GM13976 (cell line): ENCODE results near the gene EEF2.
"Not testable (repeated sequence)": the region's sequence is repeated elsewhere in the genome, so short reads cannot be mapped to it uniquely, and the experiment has no call there.

Experiments used
- DNase-seq: peaks from one replicate; pipeline ENCODE4 v3.0.0; 2012; ENCODE audit warnings: low spot score
- in situ Hi-C: fragments of 300-500 bp; cut with MboI; formaldehyde crosslinking; loops from one replicate; pipeline ENCODE4 v1.12.0; 2022; ENCODE audit warnings: low sequenced_read_pairs, mixed read lengths, inconsistent platforms; ENCODE audit not compliant: unreplicated experiment
- TF ChIP-seq, protein P1 (sequence below): IDR thresholded peaks from 2 replicates; pipeline ENCODE4 v1.5.1; 2012; ENCODE audit warnings: borderline replicate concordance, mild to moderate bottlenecking; ENCODE audit not compliant: insufficient read depth; ENCODE audit errors: extremely low read depth, missing control alignments, control extremely low read depth

Gene EEF2

DNA sequence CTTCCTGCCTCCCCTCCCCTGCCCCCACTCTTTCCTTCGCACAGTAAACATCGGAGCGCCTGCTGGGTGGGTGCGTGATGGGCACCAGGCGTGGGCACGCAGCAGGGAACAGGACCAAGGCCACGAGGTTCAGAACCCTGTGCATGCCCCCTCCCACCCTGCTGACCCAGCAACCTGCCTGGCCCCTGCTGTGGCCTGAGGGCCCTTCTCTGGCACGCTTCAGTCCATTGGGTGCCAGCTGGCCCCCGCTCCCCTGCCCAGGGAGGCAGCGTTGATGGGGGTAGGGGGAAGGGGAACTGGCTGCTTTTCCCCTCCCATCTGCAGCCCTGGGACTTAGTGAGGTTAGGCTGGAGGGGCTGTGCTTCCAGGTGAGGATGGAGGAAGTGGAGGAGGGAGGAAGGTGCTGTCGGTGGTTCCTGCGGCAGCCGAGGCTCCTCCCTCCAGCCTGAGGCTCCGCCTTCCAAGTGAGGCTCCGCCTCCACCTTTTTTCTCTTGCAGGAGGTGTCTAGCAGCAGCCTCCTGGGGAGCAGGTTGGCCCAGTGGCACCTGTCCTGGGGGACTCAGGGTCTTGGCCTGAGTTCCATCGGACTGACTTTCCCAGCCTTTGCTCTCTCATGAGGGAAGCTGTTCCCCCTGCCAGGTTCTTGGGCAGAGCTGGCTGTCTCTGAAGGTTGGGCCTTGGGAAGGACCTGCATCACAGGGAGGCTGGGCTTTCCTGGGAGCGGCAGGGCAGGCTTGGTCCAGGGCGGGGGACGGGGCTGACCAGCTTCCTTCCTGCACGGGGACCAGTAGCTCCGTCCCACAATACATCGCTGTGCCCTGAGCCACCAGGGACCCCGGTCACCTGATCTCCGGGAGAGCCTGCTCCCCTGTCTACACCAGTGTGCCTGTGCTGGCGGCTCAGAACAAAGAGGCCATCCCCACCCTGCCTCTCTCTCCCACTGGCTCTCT lies 29.6 kb upstream of the EEF2 start:
- TF ChIP-seq, protein P1, sequence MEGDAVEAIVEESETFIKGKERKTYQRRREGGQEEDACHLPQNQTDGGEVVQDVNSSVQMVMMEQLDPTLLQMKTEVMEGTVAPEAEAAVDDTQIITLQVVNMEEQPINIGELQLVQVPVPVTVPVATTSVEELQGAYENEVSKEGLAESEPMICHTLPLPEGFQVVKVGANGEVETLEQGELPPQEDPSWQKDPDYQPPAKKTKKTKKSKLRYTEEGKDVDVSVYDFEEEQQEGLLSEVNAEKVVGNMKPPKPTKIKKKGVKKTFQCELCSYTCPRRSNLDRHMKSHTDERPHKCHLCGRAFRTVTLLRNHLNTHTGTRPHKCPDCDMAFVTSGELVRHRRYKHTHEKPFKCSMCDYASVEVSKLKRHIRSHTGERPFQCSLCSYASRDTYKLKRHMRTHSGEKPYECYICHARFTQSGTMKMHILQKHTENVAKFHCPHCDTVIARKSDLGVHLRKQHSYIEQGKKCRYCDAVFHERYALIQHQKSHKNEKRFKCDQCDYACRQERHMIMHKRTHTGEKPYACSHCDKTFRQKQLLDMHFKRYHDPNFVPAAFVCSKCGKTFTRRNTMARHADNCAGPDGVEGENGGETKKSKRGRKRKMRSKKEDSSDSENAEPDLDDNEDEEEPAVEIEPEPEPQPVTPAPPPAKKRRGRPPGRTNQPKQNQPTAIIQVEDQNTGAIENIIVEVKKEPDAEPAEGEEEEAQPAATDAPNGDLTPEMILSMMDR, result no peak
- DNase-seq, result no peak
- in situ Hi-C loops, result no loop called here

DNA sequence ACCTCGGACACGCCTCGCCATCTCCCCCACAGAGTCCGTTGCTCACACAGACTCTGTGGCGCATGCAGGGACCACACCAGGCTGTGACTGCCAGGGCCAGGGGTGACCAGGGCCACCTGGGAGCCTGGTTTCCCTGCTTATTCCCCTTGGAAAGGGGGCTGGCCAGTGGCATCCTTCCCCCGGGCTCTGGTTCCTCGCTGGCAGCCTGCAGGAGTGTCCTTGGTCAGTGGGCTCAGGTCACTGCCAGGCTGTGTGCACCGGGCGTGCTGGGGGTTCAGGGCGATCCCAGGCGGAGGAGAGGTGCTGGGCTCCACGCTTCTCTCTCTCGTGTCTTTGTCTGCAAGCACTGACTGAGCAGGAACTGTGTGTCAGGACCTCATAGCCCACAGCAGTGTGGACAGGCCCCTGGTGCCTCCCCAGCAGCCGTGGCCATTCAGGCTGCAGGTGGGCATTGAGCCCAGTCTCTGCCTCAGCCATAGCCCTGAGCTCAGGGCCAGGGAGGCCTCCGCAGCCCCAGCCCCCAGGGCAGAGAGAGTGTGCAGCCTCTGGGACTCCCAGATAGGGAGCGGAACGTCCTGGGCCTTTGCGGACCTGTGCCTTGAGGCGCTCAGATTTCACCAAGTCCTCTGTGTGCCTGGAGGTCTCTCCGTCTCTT lies 28.8 kb upstream of the EEF2 start:
- TF ChIP-seq, protein P1, result no peak
- DNase-seq, result no peak

DNA sequence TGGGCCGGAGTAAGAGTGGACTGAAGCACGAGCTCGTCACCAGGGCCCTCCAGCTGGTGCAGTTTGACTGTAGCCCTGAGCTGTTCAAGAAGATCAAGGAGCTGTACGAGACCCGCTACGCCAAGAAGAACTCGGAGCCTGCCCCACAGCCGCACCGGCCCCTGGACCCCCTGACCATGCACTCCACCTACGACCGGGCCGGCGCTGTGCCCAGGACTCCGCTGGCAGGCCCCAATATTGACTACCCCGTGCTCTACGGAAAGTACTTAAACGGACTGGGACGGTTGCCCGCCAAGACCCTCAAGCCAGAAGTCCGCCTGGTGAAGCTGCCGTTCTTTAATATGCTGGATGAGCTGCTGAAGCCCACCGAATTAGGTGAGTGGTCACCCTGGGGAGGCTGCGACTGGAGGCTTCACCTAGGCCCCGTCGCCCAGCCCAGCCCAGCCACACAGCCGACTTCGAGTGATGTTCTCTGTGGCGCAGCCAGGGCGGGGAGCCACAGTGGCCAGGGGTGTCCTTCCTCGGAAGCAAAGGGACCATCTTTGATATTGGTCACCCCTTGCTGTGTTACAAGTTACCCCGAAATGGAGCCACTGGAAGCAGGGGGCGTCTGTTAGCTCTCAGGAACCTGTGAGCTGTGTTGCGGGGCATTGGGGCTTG lies 27.8 kb upstream of the EEF2 start:
- DNase-seq, result no peak
- TF ChIP-seq, protein P1, result no peak
- in situ Hi-C loops, result no loop called here

More for the DNA sequence above, 28.8 kb upstream of the EEF2 start:
- in situ Hi-C loops, result no loop called here

- in situ Hi-C loops, result no loop called here
- TF ChIP-seq, protein P1, result no peak
- DNase-seq, result no peak
Measured at GRCh38 chr19:4012092-4012974, 27.1 kb upstream of the EEF2 start.

DNA sequence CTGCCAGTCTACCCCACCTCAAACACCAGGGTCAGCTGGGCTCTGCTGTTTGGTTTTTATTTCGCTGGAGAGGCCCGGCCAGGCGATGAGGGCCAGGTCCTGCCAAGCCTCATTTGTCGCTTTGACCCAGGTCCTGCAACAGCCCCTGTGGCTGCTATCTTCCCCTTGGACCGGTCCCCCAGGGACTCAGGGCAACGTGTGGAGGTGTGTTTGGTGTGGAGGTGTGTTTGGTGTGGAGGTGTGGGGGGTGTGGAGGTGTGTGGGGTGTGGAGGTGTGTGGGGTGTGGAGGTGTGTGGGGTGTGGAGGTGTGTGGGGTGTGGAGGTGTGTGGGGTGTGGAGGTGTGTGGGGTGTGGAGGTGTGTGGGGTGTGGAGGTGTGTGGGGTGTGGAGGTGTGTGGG lies 26.2 kb upstream of the EEF2 start:
- DNase-seq, in situ Hi-C loops: not testable (repeated sequence)

- TF ChIP-seq, protein P1, result no peak
- no peak for DNase-seq
- in situ Hi-C loops, result no loop called here
Measured at GRCh38 chr19:4010808-4011110, 25.5 kb upstream of the EEF2 start.
